GM19193 (cell line): ENCODE data around the gene CARTPT.

Experiments used
- POLR2A ChIP-seq: IDR thresholded peaks from 4 replicates; pipeline ENCODE4 v1.6.1; 2011; ENCODE audit not compliant: insufficient read depth, insufficient read length; ENCODE audit errors: extremely low read depth

Gene CARTPT

DNA sequence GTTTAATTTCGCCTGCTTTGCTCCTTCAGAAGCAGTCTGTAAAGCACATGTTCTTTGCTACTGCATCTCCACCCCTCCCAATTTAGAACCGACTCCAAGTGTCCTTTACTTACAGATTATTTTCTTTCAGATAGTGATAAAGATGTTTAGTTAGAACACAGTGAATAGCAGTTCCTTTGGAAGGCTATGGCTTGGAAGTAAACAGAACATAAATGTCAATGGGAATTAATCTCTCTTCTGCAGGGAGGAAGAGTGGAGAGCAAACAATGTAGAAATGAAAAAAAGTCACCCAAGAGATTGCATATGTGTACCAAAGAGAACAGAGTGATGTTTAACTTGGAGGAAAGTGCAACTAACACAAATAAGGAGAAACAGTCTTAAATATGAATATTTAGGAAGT is 4.2 kb upstream of the CARTPT start:
- no peak for TF ChIP-seq POLR2A

DNA sequence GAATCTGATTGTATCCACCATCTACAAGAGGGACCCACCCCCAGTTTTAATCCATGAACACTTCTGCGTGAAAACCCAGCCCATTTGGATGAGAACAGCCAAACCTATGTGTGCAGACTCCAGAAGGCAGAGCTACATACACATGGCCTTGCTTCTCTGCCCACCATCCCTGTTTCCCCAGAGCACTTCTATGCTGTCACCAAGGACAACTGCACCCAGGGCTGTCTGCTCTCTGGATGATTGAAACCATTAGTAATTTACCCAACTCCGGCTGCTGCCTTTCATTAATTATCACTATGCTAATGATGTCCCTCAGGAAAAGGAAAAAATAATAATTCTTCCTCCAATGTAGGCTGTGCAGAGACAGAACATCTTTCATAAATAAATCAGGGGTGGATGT is 8.9 kb downstream of the CARTPT start:
- TF ChIP-seq POLR2A: no peak

DNA sequence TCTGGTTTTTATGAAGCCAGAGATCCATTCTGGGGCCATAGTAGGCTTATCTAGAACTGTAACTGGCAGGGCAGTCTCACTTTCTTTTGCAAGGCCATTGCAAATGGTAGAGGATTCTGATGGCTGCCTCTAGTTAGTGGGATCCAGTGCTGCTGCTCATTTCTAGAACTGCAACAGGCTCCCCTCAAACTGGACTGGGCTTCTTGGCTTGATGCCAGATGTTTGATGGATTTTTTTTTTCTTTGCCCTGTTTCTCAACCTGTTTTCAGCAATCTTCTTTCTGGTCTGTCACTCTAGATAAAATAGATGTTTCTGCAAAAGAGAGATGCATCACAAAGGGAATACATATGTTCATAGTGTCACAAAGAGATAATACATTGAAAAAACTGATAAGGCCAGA is 11.9 kb downstream of the CARTPT start:
- TF ChIP-seq POLR2A: no peak

DNA sequence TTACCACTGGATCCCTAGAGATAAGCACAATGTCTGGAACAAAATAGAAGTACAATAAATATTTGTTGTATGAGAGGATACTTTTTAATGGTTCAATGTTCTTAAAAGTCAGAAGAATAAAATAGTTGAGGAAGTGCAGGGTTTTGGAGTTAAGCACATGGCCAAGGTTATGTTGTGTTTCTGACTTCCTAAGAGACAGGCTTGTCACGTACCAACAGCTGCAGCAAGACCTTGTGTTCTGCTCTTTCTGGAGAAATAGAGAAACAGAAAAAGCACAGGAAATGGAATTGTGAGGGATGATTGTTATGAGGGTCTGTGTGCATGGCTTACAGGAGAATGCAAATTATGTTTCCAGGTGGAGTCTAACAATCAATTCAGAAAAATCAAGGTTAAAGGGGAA is 12.9 kb downstream of the CARTPT start:
- no peak for TF ChIP-seq POLR2A

DNA sequence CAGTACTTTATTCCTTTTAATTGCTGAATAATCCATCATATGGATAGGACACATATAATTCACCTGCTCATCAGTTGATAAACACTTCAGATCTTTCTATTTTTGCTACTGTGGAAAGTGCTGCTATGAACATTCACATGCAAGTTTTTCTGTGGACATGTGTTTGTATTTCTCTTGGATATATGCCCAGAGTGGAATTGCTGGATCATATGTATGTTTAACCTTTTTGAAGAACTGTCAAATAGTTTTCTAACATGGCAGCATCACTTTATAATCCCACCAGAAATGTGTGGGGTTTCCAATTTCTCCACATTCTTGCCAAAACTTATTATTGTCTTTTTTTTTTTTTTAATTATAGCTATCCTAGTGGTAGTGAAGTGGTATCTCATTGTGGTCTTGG is 15.1 kb downstream of the CARTPT start:
- TF ChIP-seq POLR2A: no peak

DNA sequence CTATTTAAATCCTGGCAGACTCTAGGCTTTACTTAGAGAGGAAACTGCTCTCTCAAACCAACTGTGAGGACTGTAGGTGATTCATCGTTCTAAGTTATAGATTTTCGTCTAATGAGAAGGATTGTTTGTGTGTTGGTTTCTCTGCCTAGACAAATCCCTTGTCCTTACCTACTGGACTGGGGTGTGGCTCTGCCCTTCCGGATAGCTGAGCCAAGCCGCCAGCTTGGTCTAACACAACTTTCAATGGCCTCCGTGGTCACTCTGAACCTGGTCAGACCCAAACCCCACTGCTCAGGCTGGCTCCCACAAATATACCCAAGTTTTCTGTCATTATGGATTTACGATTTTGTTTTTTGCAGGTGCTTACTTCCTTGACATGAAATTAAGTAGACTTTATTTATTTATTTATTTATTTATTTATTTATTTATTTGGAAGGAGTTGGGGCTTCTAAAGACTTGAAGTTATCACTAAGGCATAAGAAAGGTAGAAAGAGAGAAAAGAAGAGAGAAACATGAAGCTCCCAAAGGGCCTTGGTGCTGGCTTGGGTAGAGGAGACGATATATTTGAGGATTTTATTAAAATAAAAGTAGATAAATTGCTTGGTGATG is 19.0 kb downstream of the CARTPT start:
- TF ChIP-seq POLR2A: no peak

DNA sequence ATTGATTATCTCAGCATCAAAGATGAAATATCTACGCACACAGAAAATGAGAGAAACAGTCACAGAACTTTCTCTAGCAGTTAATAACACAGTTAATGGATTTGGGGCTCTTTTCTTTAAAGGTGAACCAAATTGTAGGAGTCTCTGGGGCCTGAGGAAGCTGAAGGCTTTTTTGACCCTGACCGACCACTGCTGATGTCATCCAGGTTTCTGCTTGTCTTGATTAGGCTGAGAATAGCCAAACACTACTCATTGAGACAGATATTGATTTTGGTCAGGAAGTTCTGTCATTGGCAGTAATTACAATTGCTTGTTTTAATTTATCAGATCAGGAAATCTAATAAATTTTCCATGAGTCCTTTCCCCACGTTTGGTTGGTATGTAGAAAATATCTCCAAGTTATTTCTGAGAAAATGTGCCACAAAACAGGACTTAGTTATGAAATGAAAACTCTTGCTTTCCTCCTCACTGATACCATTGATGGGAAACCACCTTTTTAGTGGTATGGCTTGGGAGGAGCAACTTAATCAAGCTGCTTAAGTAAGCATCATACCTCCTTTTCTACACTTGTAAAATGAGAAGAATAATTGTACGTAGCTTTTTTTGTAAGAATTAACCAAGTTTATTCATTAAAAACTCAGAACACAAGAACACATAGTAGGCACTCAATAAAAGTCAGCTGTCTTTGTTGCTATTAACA is 19.7 kb downstream of the CARTPT start:
- TF ChIP-seq POLR2A: no peak

DNA sequence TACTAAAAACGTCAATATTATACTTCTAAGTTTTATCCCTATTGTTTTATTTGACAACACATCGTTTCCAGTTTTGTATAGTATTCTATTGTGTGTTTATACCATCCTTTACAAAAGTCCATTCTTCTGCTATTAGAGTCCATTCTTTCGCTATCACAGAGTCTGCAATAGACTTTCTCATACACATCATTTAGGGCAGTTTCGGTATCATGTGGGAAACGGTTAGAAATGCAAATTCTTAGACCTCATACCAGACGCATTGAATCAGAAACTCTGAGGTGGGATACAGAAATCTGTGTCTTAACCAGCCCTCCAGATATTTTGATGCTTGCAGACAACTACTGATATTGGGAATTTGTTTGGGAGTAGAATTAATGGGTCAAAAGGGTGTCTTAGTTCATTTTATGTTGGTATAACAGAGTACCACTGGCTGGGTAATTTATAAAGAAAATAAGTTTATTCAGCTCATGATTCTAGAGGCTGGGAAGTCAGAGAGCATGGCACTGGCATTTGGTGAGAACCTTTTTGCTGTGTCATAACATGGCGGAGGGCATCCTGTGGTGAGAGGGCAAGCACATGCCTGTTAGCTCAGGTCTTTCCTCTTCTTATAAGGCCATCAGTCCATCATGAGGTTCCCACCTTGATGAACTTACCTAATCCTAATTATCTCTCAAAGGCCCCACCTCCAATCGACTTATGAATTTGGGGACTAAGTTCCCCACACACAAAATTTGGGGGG is 21.1 kb downstream of the CARTPT start:
- no peak for TF ChIP-seq POLR2A

DNA sequence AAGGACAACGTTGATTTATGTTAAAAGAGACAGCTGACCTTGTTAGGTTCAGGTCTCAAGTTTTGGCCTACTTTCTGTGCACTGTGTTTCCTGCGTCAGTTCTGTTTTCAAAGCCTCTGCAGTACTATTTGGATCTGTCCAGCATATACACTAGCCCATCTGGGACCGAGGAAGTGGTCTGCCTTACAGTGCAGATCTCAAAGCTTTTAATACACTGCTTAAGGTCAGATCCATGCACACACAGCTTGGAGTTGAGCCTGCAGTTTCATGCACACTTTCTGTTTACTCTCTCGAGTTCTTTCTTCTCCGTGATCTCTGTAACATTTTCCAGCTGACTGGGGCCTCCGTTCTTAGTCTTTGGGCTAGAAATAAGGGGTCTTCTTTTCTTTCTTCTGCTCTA is 24.1 kb downstream of the CARTPT start:
- no peak for TF ChIP-seq POLR2A

DNA sequence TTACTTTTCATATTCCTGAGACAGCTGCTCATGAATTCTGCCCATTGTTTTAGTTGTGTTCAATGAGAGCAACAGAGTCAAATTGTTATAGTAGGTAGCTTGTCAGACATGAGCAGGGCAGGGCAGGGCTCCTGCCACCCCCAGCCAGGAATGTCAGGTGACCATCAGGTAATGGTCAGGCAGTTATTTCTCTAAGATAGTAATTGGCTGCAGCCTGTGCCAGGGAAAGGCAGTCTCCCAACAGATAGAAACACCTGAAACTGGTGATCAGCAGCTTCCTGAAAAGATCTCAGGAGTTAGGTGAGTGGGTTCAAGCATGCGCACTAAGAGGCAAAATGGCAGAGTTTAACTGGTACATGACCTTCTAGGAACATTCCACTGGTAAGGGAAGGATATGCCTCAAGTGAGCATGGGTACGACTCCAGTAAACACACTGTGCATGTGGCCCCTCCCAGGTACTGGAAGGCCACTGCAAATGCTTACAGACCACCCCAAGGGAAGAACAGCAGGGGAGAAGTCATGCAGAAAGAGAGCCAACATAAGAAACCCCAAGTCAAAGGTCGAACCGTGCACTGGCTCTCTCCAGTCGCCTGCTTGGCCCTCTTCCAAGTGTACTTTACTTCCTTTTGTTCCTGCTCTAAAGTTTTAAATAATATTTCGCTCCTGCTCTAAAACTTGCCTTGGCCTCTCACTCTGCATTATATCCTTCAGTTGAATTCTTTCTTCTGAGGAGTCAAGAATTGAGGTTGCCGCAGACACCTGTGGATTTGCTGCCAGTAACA is 25.1 kb downstream of the CARTPT start:
- no peak for TF ChIP-seq POLR2A

DNA sequence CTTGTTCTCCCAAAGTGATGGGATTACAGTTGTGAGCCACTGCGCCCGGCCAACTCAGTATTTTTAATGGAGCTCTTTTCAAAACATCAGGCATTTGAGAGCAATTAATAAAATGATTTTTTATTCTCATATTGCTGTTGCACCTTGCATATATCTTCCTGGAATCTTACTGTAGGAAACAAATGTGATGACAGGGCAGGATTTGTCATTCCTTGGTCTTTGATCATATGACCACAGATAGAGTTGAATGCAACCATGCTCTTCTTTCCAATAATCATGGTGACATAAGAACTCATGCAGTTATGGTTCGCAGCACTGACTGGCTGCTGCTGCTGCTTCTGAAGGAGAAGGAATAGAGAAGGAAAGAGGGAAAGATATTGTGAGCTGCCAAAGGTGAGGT is 28.1 kb downstream of the CARTPT start:
- no peak for TF ChIP-seq POLR2A

DNA sequence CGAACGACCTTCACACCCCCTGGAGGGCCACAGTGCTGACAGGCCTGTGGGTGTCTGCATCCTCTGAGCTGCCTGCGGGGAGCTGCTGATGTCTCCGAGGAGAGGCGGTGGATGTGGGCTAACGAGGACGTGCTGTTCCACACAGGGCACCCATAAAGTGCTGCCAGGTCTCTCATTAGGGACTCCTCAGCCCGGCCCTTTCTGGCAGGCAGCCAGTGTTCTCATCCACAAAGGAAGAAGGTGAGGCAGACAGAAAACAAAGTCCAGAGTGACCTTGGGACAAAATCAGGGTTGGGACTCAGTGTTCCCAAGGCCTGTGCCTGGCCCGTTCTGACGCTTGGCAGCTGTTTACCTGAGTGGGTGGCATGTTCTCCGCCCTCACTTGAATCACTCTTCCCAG is 29.3 kb downstream of the CARTPT start:
- TF ChIP-seq POLR2A: no peak

DNA sequence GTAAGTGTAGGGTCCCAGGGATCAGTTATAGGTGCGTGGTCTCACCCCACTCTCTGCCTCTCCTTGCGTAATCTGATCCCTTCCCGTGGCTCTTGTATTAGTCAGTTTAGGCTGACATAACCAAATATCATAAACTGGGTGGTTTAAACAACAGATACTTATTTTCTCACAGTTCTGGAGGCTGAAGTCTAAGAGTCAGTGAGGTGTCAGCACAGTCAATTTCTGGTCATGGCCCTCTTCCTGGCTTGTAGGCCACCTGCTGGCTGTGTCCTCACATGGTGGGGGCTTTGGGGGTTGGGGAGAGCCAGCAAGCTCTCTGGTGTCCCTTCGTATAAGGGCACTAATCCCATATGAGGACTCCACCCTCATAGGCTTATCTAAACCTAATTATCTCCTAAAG is 32.3 kb downstream of the CARTPT start:
- TF ChIP-seq POLR2A: no peak

DNA sequence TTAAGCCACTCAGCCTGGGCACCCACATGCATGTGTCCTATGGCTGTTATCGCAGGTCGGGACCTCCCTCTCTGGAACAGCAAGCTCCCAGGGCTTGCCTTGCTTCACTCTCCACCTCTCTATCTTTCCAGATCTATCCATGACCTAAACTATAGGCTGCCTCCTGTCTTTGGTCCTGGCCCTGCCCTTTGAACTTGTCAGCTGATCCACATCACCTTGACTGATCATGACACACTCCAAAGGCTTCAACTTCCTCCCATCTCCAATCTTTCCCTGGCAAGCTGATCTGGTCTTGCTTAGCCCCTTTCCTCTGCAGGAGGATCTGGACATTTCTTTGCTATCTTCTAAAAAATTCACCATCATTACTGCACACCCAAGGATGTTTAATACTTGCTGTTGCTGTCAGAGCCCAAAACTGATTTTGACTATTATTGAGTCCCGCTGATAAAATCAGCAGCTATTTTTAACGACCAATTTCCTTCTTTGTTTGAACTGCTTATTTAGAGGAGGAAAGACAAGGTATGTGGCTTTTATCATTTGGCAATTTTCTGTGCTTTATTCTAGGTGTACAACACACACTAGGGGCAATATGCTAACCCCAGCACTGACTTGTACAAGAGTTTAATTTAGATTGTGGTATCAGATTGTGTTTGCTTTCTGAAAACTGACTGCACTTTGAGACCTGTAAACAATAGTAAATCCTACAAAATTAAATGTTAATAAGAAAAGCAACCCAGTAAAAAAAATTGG is 33.5 kb downstream of the CARTPT start:
- no peak for TF ChIP-seq POLR2A
